Adrenal gland (tissue), 19 donors: Measurements from ENCODE around the gene TTC22. TPM values are rescaled to one million over a fixed set of nuclear protein-coding genes. Genes with fewer than 3 reads are reported as not detected.

Experiments used
- DNase-seq, 7 donors: peaks; one replicate each; pipeline ENCODE4 v3.0.0-alpha.2; 2019 to 2020
- H3K27ac ChIP-seq, 5 donors: fragments of 200-600 bp; sonication (generic) in 4 of 5; 1 replicate in 3 of 5; 2 replicates in 2 of 5; pipeline versions ENCODE4 v1.5.1 to v1.8.0; 2016 to 2020; ENCODE audit warnings: mild to moderate bottlenecking in 1 of 5
- H3K27me3 ChIP-seq: fragments of 200-600 bp; 2 replicates; pipeline ENCODE4 v1.8.0; 2021
- H3K36me3 ChIP-seq, 2 donors: fragments of 200-600 bp; replicated peaks in 1 of 2; 1 replicate in 1 of 2; 2 replicates in 1 of 2; pipeline versions ENCODE4 v1.5.1 to v1.8.0; 2018 to 2022
- H3K4me1 ChIP-seq, 2 donors: fragments of 200-600 bp; replicated peaks in 1 of 2; 1 replicate in 1 of 2; 2 replicates in 1 of 2; pipeline versions ENCODE4 v1.5.1 to v1.8.0; 2018 to 2021
- H3K4me3 ChIP-seq, 4 donors: fragments of 200-600 bp; sonication (generic) in 3 of 4; one replicate each; pipeline ENCODE4 v1.5.1; 2016 to 2018
- H3K9me3 ChIP-seq, 3 donors: fragments of 200-600 bp; sonication (generic) in 1 of 3; replicated peaks in 1 of 3; 1 replicate in 2 of 3; 2 replicates in 1 of 3; pipeline versions ENCODE4 v1.5.1 to v1.8.0; 2016 to 2021
- CTCF ChIP-seq, 6 experiments: fragments of 450-650 bp in 4 of 6; fragments of 200-600 bp in 2 of 6; sonication (generic) in 1 of 6; IDR thresholded peaks; 1 replicate in 5 of 6; 2 replicates in 1 of 6; pipeline versions ENCODE4 v1.5.1 to v1.8.0; 2016 to 2021; ENCODE audit warnings: antibody characterized with exemption in 6 of 6, mild to moderate bottlenecking in 2 of 6, moderate library complexity in 1 of 6
- POLR2A ChIP-seq, 2 donors: fragments of 450-650 bp; IDR thresholded peaks; one replicate each; pipeline ENCODE4 v1.6.1; 2017; ENCODE audit warnings: antibody characterized with exemption in 2 of 2, mild to moderate bottlenecking in 2 of 2, moderate library complexity in 1 of 2
- WGBS, 4 donors: extraction: QIAGEN DNeasy Blood & Tissue Kit in 2 of 4; methylation state at CpG; one replicate each; pipeline versions ENCODE4 v1.1.5 to v1.1.7; 2013 to 2017; 5-methylcytosine and 5-hydroxymethylcytosine counted together
- intact Hi-C, 2 donors: fragments of 100-400 bp; cut with DNase I; formaldehyde crosslinking; loops; one replicate each; pipeline versions ENCODE4 v1.14.1 to v1.15.0; 2022 to 2023
- long read RNA-seq, 10 donors: library from polyadenylated mRNA in 3 of 10; unstranded in 2 of 10; stranded (forward) in 1 of 10; transcript quantifications; one replicate each; pipeline ENCODE4 v2.0.0 and lab custom pipeline, GENCODE V29; 2021 to 2026
- polyA plus RNA-seq, 3 donors: library from polyadenylated mRNA; stranded (reverse); fragments of 200-250 nt in 2 of 3; fragments of 350-450 nt in 1 of 3; fragmentation: Illumina TruSeq in 1 of 3; extraction: RNeasy Lipid Tissue Mini Kit (QIAGEN cat#74804) in 1 of 3; gene quantifications; one replicate each; pipeline ENCODE4 v1.2.3, GENCODE V29; 2013 to 2014
- total RNA-seq, 9 donors: library from RNA; depleted of rRNA in 4 of 9; stranded (reverse); fragments of >200 nt in 4 of 9; fragments of 120-200 nt in 1 of 9; fragmentation: NEBNext Ultra II Directional in 1 of 9; extraction: Animal tissue kit (Norgen Biotek cat#: 25700) in 1 of 9; gene quantifications; one replicate each; pipeline versions ENCODE4 v1.1.0 to v1.2.4, GENCODE V29; 2013 to 2023
- donor health status: healthy with polysubstance abuse.
- donor health status: Bipolar disorder and iron deficiency.
- donor health status: DM: yes; HTN: yes; CAD: no.
- donor health status: DM: no; HTN: no; CAD: no.
- donor health status: DM: no; HTN: no; CAD: no.
- donor health status: DM: yes; HTN: yes; CAD: no.

Gene TTC22
- total RNA-seq (1 to 10 TPM in 6 of 9 donors, under 1 TPM in 3; 0.09 to 2.3 (median 1.6) TPM), polyA plus RNA-seq (1 to 10 TPM in 2 of 3 donors, under 1 TPM in 1; 0.81 to 2.3 (median 2.0) TPM)
- long read RNA-seq, donor 1 = 0 reads
- long read RNA-seq, donor 2 = 0 reads
- long read RNA-seq, donor 3 = 0 reads
- long read RNA-seq, donor 4 = 0 reads
- long read RNA-seq, donor 5, transcript TTC22-202 (7 exons, 3,345 nt) = major isoform, 7 of 10 reads
- long read RNA-seq, donor 5, partial matches to known transcripts = 3 of 10 reads
- long read RNA-seq, donor 5, other reads (novel, unspliced or antisense) = 0 of 10 reads
- long read RNA-seq, donor 6 = 0 reads
- long read RNA-seq, donor 7 = 0 reads
- long read RNA-seq, donor 8 = 0 reads
- long read RNA-seq, donor 9 = 0 reads
- long read RNA-seq, donor 10 = 0 reads

- intact Hi-C loops = loop anchor here in 1 of 2 donors (10.0 kb wide), 1 partner anchor 306 kb away; no protein-coding TSS in a partner anchor
- peak in 6 of 7 donors; percentile 36 to 84 (median 48) for DNase-seq
- peaks cover 10 to 25% of the 10 kb centered on the region in 2 donors for H3K4me1 ChIP-seq
- TF ChIP-seq POLR2A (IDR thresholded peaks at IDR 0.05) (no peak), CTCF (IDR thresholded peaks at IDR 0.05) (peak in 5 of 6 experiments; percentile 7 to 45 (median 38))
- H3K27me3 ChIP-seq = no peaks in the 10 kb centered on the region
- H3K36me3 ChIP-seq = no peaks in the 10 kb centered on the region
- peak within 1 kb of the TSS in 1 of 5 donors; percentile 61 for H3K27ac ChIP-seq
- WGBS, 4 donors = 8 to 38% (median 13%) methylated on average over 19 to 58 of the region's 58 CpGs
- H3K9me3 ChIP-seq = no peaks in the 10 kb centered on the region
- H3K4me3 ChIP-seq = peak within 1 kb of the TSS in 2 of 4 donors; percentile 7 to 48
Observed at GRCh38 chr1:54800899-54801759, at the start of gene TTC22. Gene TTC22 (minus strand): TSS chr1:54801323. CDS start chr1:54801163, 160 bp downstream.

GRCh38 chr1:54850737-54851136 lies 49.6 kb upstream of the TTC22 start:
- Histone ChIP-seq H3K27ac (peak overlapping the region in 2 of 5 donors; percentile 43 to 72), H3K4me1 (peaks cover 3 to 13% of the 10 kb centered on the region in 2 donors), H3K36me3 (peaks cover 0 to 69% of the 10 kb centered on the region in 2 donors), H3K9me3 (no peaks in the 10 kb centered on the region), H3K27me3 (no peaks in the 10 kb centered on the region), H3K4me3 (no peak overlapping the region)
- intact Hi-C loops = no loop called here
- DNase-seq = peak in 3 of 7 donors; percentile 37 to 54 (median 46)
- 66 to 72% (median 69%) methylated on average over 9 of the region's 9 CpGs for WGBS, 4 donors
- TF ChIP-seq CTCF (IDR thresholded peaks at IDR 0.05) (no peak), POLR2A (IDR thresholded peaks at IDR 0.05) (no peak)

GRCh38 chr1:54850069-54850730 lies 49.1 kb upstream of the TTC22 start:
- DNase-seq = peak in 1 of 7 donors; percentile 55
- peaks cover 3 to 11% of the 10 kb centered on the region in 2 donors for H3K4me1 ChIP-seq
- H3K9me3 ChIP-seq = no peaks in the 10 kb centered on the region
- intact Hi-C loops = no loop called here
- TF ChIP-seq CTCF (IDR thresholded peaks at IDR 0.05) (no peak), POLR2A (IDR thresholded peaks at IDR 0.05) (no peak)
- H3K36me3 ChIP-seq = peaks cover 0 to 66% of the 10 kb centered on the region in 2 donors
- H3K27ac ChIP-seq = peak overlapping the region in 2 of 5 donors; percentile 43 to 72
- H3K27me3 ChIP-seq = no peaks in the 10 kb centered on the region
- H3K4me3 ChIP-seq = no peak overlapping the region
- WGBS, 4 donors = 38 to 72% (median 65%) methylated on average over 3 to 5 of the region's 5 CpGs
